Pancreas (tissue), 10 donors: Measurements from ENCODE around the gene LMBRD2. TPM values are rescaled to one million over a fixed set of nuclear protein-coding genes. Genes with fewer than 3 reads are reported as not detected.
"Not testable (repeated sequence)": the region's sequence is repeated elsewhere in the genome, so short reads cannot be mapped to it uniquely, and the experiment has no call there.

Experiments used
- ATAC-seq, 4 donors: fragments of 200-7000 bp; cut with Tn5 transposase; one replicate each; pipeline versions ENCODE4 v1.8.0 to v1.9.1; 2020; ENCODE audit warnings: mild to moderate bottlenecking in 4 of 4, moderate library complexity in 4 of 4
- DNase-seq, 6 donors: peaks; one replicate each; pipeline ENCODE4 v3.0.0-alpha.2; 2020
- FAIRE-seq: peaks from 2 replicates; lab custom pipeline; 2012; peaks lifted over from hg19 to GRCh38; lab: Jason Lieb, UNC
- H3K27ac ChIP-seq, 4 donors: fragments of 200-600 bp; sonication (generic); 1 replicate in 3 of 4; 2 replicates in 1 of 4; pipeline versions ENCODE4 v1.5.0 to v1.8.0; 2020
- H3K27me3 ChIP-seq, 4 donors: fragments of 200-600 bp; one replicate each; pipeline ENCODE4 v1.8.0; 2021
- H3K36me3 ChIP-seq, 3 donors: fragments of 200-600 bp; sonication (generic) in 1 of 3; one replicate each; pipeline versions ENCODE4 v1.5.0 to v1.8.0; 2020 to 2021
- H3K4me1 ChIP-seq, 3 donors: fragments of 200-600 bp; one replicate each; pipeline ENCODE4 v1.8.0; 2021
- H3K4me3 ChIP-seq, 4 donors: fragments of 200-600 bp; sonication (generic) in 2 of 4; one replicate each; pipeline versions ENCODE4 v1.5.0 to v1.8.0; 2020 to 2021
- H3K9me3 ChIP-seq, 4 donors: fragments of 200-600 bp; one replicate each; pipeline ENCODE4 v1.8.0; 2021
- WGBS, 2 donors: extraction: QIAGEN DNeasy Blood & Tissue Kit; methylation state at CpG; one replicate each; pipeline ENCODE4 v1.1.7; 2013; 5-methylcytosine and 5-hydroxymethylcytosine counted together
- intact Hi-C, 3 donors: fragments of 100-400 bp; cut with DNase I; formaldehyde crosslinking; loops; one replicate each; pipeline versions ENCODE4 v1.11.1 to v1.14.2; 2022
- polyA plus RNA-seq, 2 donors: library from polyadenylated mRNA; stranded (reverse); fragments of 200-250 nt; gene quantifications; one replicate each; pipeline ENCODE4 v1.2.3, GENCODE V29; 2013
- total RNA-seq, 6 donors: library from RNA; stranded (reverse); fragmentation: NEBNext Ultra II Directional in 4 of 6; extraction: Animal tissue kit (Norgen Biotek cat#: 25700) in 4 of 6; gene quantifications; one replicate each; pipeline versions ENCODE4 v1.2.1 to v1.2.4, GENCODE V29; 2021 to 2023
- TF ChIP-seq, protein P1 (sequence below), 4 donors: fragments of 200-600 bp; sonication (generic) in 3 of 4; IDR thresholded peaks; one replicate each; pipeline versions ENCODE4 v1.5.0 to v1.8.0; 2021; ENCODE audit warnings: antibody characterized with exemption in 4 of 4
- donor health status: healthy with polysubstance abuse.
- donor health status: DM: no; HTN: no; CAD: no; lungs with moderate emphysema.
- donor health status: DM: no; HTN: no; CAD: no.
- donor health status: control.
- donor health status: control.
- donor health status: Bipolar disorder and iron deficiency.
- donor health status: DM: yes; HTN: yes; CAD: no.
- donor health status: DM: no; HTN: no; CAD: no.
- donor health status: DM: no; HTN: no; CAD: no.
- donor health status: DM: yes; HTN: yes; CAD: no.

Gene LMBRD2
- total and polyA plus RNA-seq, 8 donors = 1.0 to 8.3 (median 6.1) TPM

DNA sequence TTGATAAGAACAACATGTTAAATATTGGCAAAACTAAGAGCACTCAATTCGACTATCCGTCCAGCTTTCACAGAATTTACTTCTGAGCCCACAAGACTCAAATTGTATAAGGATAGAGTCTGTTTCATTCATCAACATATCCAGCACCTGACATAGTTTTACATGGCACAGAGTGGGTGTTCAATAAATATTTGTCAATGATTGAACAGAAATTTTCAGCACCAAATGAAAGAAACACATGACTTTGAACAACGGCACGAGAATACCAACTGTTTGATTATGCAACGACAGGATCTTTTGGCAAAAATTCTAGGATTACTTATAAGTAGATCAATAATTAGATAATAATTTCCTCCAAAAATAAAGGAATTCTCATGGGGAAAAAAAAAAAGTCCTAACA lies 42.1 kb upstream of the LMBRD2 start:
- Histone ChIP-seq H3K27ac (no peak overlapping the region), H3K4me1 (no peaks in the 10 kb centered on the region), H3K36me3 (peaks cover 0 to 39% (median 14%) of the 10 kb centered on the region in 3 donors), H3K9me3 (no peaks in the 10 kb centered on the region), H3K4me3 (no peak overlapping the region), H3K27me3 (no peaks in the 10 kb centered on the region)
- no peak for DNase-seq
- ATAC-seq = no peak
- intact Hi-C loops = no loop called here
- FAIRE-seq = no peak
- TF ChIP-seq, protein P1, sequence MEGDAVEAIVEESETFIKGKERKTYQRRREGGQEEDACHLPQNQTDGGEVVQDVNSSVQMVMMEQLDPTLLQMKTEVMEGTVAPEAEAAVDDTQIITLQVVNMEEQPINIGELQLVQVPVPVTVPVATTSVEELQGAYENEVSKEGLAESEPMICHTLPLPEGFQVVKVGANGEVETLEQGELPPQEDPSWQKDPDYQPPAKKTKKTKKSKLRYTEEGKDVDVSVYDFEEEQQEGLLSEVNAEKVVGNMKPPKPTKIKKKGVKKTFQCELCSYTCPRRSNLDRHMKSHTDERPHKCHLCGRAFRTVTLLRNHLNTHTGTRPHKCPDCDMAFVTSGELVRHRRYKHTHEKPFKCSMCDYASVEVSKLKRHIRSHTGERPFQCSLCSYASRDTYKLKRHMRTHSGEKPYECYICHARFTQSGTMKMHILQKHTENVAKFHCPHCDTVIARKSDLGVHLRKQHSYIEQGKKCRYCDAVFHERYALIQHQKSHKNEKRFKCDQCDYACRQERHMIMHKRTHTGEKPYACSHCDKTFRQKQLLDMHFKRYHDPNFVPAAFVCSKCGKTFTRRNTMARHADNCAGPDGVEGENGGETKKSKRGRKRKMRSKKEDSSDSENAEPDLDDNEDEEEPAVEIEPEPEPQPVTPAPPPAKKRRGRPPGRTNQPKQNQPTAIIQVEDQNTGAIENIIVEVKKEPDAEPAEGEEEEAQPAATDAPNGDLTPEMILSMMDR (IDR thresholded peaks at IDR 0.05) = no peak
- WGBS, 2 donors = 72 to 74% methylated on average over 5 of the region's 5 CpGs

DNA sequence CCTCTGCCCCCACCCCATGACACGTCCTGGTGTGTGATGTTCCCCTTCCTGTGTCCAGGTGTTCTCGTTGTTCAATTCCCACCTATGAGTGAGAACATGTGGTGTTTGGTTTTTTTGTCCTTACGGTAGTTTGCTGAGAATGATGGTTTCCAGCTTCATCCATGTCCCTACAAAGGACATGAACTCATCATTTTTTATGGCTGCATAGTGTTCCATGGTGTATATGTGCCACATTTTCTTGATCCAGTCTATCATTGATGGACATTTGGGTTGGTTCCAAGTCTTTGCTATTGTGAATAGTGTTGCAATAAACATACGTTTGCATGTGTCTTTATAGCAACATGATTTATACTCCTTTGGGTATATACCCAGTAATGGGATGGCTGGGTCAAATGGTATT lies 32.7 kb upstream of the LMBRD2 start:
- H3K4me3 ChIP-seq, H3K27me3 ChIP-seq, ATAC-seq, H3K4me1 ChIP-seq, intact Hi-C loops, H3K27ac ChIP-seq, H3K36me3 ChIP-seq, DNase-seq, H3K9me3 ChIP-seq, FAIRE-seq: not testable (repeated sequence)
- WGBS, 2 donors = 92 to 94% methylated on average over 3 of the region's 4 CpGs

DNA sequence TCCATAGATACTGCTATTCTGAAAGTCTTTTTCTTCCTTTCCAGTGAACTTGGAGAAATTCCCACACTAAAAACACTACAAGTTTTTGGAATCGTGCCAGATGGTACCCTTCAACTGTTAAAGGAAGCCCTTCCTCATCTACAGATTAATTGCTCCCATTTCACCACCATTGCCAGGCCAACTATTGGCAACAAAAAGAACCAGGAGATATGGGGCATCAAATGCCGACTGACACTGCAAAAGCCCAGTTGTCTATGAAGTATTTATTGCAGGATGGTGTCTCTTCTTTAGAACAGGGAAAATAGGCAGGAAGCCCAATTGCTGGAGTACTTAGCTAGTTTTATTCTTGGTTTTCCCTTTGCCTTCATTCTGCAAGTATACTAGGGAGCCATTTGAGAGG lies 30.1 kb upstream of the LMBRD2 start:
- Histone ChIP-seq H3K4me3 (no peak overlapping the region), H3K27me3 (no peaks in the 10 kb centered on the region), H3K4me1 (no peaks in the 10 kb centered on the region), H3K36me3 (peaks cover 0 to 5% (median 2%) of the 10 kb centered on the region in 3 donors), H3K27ac (no peak overlapping the region), H3K9me3 (no peaks in the 10 kb centered on the region)
- 56 to 59% methylated on average over 2 of the region's 2 CpGs for WGBS, 2 donors
- TF ChIP-seq, protein P1 (IDR thresholded peaks at IDR 0.05) = no peak
- ATAC-seq (no peak), FAIRE-seq (no peak), DNase-seq (no peak)
- intact Hi-C loops = no loop called here

DNA sequence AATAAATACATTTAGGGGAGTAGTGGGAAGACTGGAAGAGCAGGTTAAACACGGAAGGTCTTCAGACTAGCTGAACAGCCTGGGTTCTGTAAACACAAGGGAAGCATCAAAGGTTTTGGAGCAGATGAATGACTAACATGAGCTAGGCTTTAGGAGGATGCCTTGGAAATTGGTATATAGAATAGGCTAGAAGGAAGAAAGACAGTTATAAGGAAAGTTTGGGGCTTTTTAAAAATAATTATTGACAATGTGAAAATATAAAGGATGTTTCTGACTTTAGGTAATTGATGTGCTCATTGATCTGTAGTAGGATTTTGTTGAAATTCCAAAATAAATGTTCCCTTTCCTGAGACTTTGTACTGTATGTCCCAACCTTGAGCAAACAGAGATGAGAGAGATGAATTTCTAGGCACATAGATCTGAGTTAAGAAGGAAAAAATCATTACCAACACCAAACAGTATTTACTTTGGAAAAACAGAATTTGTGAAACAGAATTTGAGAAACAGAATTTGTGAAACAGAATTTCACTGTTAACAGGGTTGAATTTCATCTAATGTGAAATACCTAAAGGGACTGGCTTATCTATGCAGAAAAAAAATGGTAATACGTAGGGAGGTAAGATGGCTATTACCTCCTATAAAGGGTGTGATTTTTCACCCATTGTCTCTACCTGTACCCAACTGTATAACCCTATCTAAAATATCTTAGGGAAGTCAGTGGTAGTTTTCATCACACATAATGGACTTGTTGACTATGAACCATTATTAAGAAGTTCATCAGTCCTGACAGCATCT lies 29.1 kb upstream of the LMBRD2 start:
- no peak for FAIRE-seq

DNA sequence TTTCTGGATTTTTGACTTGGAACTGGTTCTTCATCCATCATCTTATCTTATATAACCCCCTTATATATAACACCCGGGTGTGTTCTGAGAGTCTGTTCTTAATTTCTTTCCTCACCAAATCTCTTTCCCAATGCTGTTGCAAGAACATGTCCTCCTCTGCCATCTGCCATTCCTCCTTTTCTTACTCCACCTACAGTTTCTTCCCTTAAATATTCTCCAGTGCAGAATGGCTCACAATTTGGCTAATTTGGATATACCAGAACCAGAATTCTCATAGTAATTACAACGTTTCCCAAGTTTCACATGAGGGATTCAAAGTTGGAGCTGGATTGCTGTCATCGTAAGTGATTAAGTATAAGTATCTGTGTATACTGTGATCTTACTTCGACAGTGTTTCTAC lies 28.3 kb upstream of the LMBRD2 start:
- Histone ChIP-seq H3K27me3 (no peaks in the 10 kb centered on the region), H3K4me3 (no peak overlapping the region), H3K36me3 (peaks cover 0 to 5% (median 2%) of the 10 kb centered on the region in 3 donors), H3K9me3 (no peaks in the 10 kb centered on the region), H3K27ac (no peak overlapping the region), H3K4me1 (no peaks in the 10 kb centered on the region)
- FAIRE-seq (no peak), DNase-seq (no peak), ATAC-seq (no peak)
- 77 to 84% methylated on average over 4 of the region's 4 CpGs for WGBS, 2 donors
- TF ChIP-seq, protein P1 (IDR thresholded peaks at IDR 0.05) = no peak
- intact Hi-C loops = no loop called here

More for the DNA sequence above, 29.1 kb upstream of the LMBRD2 start:
- intact Hi-C loops = no loop called here
- ATAC-seq (no peak), DNase-seq (no peak)
- Histone ChIP-seq H3K27ac (no peak overlapping the region), H3K36me3 (peaks cover 0 to 5% (median 2%) of the 10 kb centered on the region in 3 donors), H3K4me3 (no peak overlapping the region), H3K27me3 (no peaks in the 10 kb centered on the region), H3K4me1 (no peaks in the 10 kb centered on the region), H3K9me3 (no peaks in the 10 kb centered on the region)
- 85 to 86% methylated on average over 2 of the region's 2 CpGs for WGBS, 2 donors
- TF ChIP-seq, protein P1 (IDR thresholded peaks at IDR 0.05) = no peak
